Lower lobe of right lung (tissue), 2 donors: Measurements from ENCODE around the gene DENND2C. TPM values are rescaled to one million over a fixed set of nuclear protein-coding genes. Genes with fewer than 3 reads are reported as not detected.

Source experiments
- ATAC-seq, 2 donors: fragments of 200-7000 bp; cut with Tn5 transposase; one replicate each; pipeline ENCODE4 v1.9.1; 2020 to 2022; ENCODE audit warnings: mild to moderate bottlenecking in 2 of 2, moderate library complexity in 2 of 2
- DNase-seq: peaks from one replicate; pipeline ENCODE4 v3.0.0-alpha.2; 2020
- H3K27ac ChIP-seq: fragments of 200-600 bp; one replicate; pipeline ENCODE4 v1.8.0; 2022
- H3K27me3 ChIP-seq: fragments of 200-600 bp; one replicate; pipeline ENCODE4 v1.8.0; 2022; ENCODE audit warnings: low read depth
- H3K36me3 ChIP-seq: fragments of 200-600 bp; one replicate; pipeline ENCODE4 v1.8.0; 2022; ENCODE audit warnings: mild to moderate bottlenecking
- H3K4me1 ChIP-seq: fragments of 200-600 bp; one replicate; pipeline ENCODE4 v1.8.0; 2022
- H3K4me3 ChIP-seq: fragments of 200-600 bp; one replicate; pipeline ENCODE4 v1.8.0; 2022; ENCODE audit warnings: mild to moderate bottlenecking
- H3K9me3 ChIP-seq: fragments of 200-600 bp; one replicate; pipeline ENCODE4 v1.8.0; 2022
- CTCF ChIP-seq: fragments of 200-600 bp; IDR thresholded peaks from one replicate; pipeline ENCODE4 v1.8.0; 2022; ENCODE audit warnings: antibody characterized with exemption, mild to moderate bottlenecking
- intact Hi-C: fragments of 100-400 bp; cut with DNase I; formaldehyde crosslinking; loops from one replicate; pipeline ENCODE4 v1.11.0; 2022
- total RNA-seq: library from RNA; stranded (reverse); fragmentation: NEBNext Ultra II Directional; extraction: Animal tissue kit (Norgen Biotek cat#: 25700); gene quantifications from one replicate; pipeline ENCODE4 v1.2.1, GENCODE V29; 2021
- donor health status: DM: no; HTN: yes; CAD: no; lungs with severe emphysema.

Gene DENND2C
- total RNA-seq, 1 donor from 2014 or later = 3.8 TPM

DNA sequence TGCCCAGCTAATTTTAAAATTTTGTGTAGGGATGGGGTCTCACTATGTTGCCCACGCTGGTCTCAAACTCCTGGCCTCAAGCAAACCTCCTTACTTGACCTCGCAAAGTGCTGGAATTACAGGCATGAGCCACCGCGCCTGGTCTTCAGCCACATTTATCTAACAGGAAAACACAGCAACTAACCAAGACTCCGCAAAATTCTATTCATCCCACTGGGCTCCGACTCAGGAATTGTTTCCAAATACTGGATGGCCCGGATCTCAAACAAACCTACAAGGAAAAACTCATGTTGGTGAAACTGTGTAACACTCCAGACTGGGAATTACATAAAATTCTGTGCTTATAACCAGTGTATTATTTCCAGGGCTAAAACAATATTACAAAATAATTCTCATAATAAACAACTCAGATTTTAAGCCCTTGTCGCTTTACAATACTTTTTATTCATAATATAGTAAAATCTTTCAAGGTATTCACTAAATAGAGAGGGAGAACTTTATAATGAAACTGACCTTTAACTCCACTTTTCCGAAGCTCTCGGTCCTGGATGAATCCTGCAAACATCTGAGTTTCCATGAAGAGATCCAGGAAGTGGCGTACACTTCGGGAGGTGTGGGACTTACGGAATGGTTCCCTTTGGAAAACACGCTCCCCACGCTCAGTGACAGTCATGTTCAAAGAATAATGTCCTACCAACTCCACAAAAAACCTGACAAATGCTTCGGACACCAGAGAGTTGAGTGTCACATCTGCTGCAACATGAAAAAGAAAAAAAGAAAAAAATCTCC is 82.5 kb downstream of the DENND2C start:
- H3K9me3 ChIP-seq = no peaks in the 10 kb centered on the region
- H3K4me1 ChIP-seq = peaks cover under 1% of the 10 kb centered on the region
- ATAC-seq (no peak), DNase-seq (no peak)
- intact Hi-C loops = no loop called here
- no peak overlapping the region for H3K4me3 ChIP-seq
- TF ChIP-seq CTCF = no peak
- H3K36me3 ChIP-seq = peaks cover 3% of the 10 kb centered on the region
- no peak overlapping the region for H3K27ac ChIP-seq
- H3K27me3 ChIP-seq = no peaks in the 10 kb centered on the region

GRCh38 chr1:114586513-114587047 is 83.3 kb downstream of the DENND2C start:
- H3K27me3 ChIP-seq = no peaks in the 10 kb centered on the region
- intact Hi-C loops = no loop called here
- no peaks in the 10 kb centered on the region for H3K36me3 ChIP-seq
- no peak overlapping the region for H3K27ac ChIP-seq
- H3K4me3 ChIP-seq = no peak overlapping the region
- TF ChIP-seq CTCF = no peak
- no peaks in the 10 kb centered on the region for H3K9me3 ChIP-seq
- peaks cover 6% of the 10 kb centered on the region for H3K4me1 ChIP-seq
- DNase-seq (no peak), ATAC-seq (no peak)

DNA sequence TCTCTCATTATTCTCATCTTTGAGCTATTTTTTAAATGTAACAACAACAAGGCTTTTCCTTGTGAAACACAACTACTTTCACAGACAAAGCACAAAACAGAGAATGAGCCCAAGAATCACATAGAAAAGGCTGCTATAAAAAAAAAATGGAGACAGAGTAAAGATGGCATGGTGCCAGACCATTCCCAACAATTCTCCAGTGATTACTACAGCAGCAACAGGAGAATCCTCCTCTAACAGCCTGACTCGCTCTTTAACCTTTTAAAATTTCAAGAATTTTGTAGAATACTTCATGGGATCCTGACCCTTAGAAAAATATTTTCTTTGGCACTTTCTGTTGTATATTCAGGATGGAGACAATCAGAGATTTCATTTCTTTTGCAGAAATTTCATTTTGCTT is 84.6 kb downstream of the DENND2C start:
- no peaks in the 10 kb centered on the region for H3K27me3 ChIP-seq
- TF ChIP-seq CTCF = no peak
- H3K4me3 ChIP-seq = no peak overlapping the region
- peaks cover 13% of the 10 kb centered on the region for H3K4me1 ChIP-seq
- DNase-seq = no peak
- intact Hi-C loops = no loop called here
- H3K9me3 ChIP-seq = no peaks in the 10 kb centered on the region
- H3K27ac ChIP-seq = no peak overlapping the region
- no peaks in the 10 kb centered on the region for H3K36me3 ChIP-seq
- ATAC-seq = no peak

DNA sequence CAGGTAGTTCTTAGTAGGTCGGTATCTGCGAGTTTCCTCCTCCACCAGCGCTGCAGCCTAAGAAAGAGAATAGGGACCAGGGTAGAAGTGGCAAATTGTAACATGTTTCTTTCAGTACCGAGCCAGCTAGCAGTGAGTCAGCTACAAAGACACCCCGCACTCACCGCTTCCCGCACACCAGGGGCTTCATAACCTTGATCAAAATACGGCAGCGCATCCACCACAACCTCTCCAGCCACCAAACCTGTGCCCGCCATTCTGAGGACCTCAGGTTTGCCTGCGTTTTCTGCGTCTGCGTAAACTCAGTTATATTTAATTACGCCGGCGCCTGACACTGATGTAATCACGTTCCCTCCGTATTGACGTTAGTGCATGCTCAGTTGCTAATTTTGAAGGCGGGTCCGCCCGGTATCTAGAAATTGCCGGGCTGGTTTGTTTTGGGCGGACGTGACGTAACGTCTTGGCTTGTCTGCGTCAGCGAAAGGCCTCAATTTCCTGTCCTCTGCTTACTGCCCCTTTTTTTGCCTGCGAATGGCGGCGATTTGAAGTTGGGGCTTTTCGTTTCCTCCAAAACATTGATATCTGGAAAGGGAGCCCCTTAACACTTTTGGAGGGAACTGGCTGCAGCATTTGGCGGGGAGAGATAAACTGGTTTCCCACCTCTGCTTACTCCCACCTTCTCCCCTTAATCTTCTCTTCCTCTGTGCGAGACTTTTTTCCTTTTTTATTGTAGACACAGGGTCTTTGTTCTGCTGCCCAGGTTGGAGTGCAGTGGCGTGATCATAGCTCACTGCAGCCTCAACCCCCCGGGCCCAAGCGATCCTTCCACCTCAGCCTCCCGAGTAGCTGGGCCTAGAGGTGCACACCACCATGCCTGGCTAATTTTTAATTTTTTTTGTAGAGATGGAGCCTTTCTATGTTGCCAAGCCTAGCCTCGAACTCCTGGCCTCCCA is 88.2 kb downstream of the DENND2C start, which contains the start of gene BCAS2:
TSS of gene BCAS2 (minus strand) at position 281 of the 953 bp plus-strand sequence. CDS start at position 257, 24 bp downstream.
- Histone ChIP-seq H3K27me3 (no peaks in the 10 kb centered on the region), H3K4me3 (peak within 1 kb of the TSS; percentile 65), H3K27ac (peak within 1 kb of the TSS; percentile 90), H3K9me3 (no peaks in the 10 kb centered on the region), H3K4me1 (peaks cover 29% of the 10 kb centered on the region), H3K36me3 (peaks cover 28% of the 10 kb centered on the region)
- intact Hi-C loops = no loop called here
- no peak for TF ChIP-seq CTCF
- peak; percentile 97 for DNase-seq
- peak; percentile 99 for ATAC-seq

GRCh38 chr1:114574365-114574764 is 95.5 kb downstream of the DENND2C start:
- Histone ChIP-seq H3K9me3 (no peaks in the 10 kb centered on the region), H3K4me1 (peaks cover 7% of the 10 kb centered on the region), H3K36me3 (peaks cover 100% of the 10 kb centered on the region), H3K4me3 (no peak overlapping the region), H3K27me3 (no peaks in the 10 kb centered on the region), H3K27ac (no peak overlapping the region)
- no peak for DNase-seq
- TF ChIP-seq CTCF = no peak
- ATAC-seq = no peak
- intact Hi-C loops = no loop called here
